Right lobe of liver (tissue), 6 donors: Measurements from ENCODE around the gene PCLO. TPM values are rescaled to one million over a fixed set of nuclear protein-coding genes. Genes with fewer than 3 reads are reported as not detected.
"Not testable (repeated sequence)": the region's sequence is repeated elsewhere in the genome, so short reads cannot be mapped to it uniquely, and the experiment has no call there.

Experiments used
- ATAC-seq, 4 donors: fragments of 200-7000 bp; cut with Tn5 transposase; one replicate each; pipeline ENCODE4 v1.9.1; 2020; ENCODE audit warnings: mild to moderate bottlenecking in 4 of 4, moderate library complexity in 4 of 4
- DNase-seq, 3 donors: peaks; one replicate each; pipeline ENCODE4 v3.0.0-alpha.2; 2020
- H3K27ac ChIP-seq, 3 donors: fragments of 200-600 bp; one replicate each; pipeline ENCODE4 v1.8.0; 2022
- H3K27me3 ChIP-seq, 2 donors: fragments of 200-600 bp; one replicate each; pipeline ENCODE4 v1.8.0; 2022
- H3K36me3 ChIP-seq, 4 donors: fragments of 200-600 bp; sonication (generic) in 1 of 4; one replicate each; pipeline versions ENCODE4 v1.5.1 to v1.8.0; 2017 to 2022; ENCODE audit warnings: control low read depth in 1 of 4
- H3K4me1 ChIP-seq, 4 donors: fragments of 200-600 bp; sonication (generic) in 1 of 4; one replicate each; pipeline versions ENCODE4 v1.5.1 to v1.8.0; 2017 to 2022; ENCODE audit warnings: control low read depth in 1 of 4
- H3K4me3 ChIP-seq, 3 donors: fragments of 200-600 bp; one replicate each; pipeline ENCODE4 v1.8.0; 2022
- H3K9me3 ChIP-seq, 4 donors: fragments of 200-600 bp; sonication (generic) in 1 of 4; one replicate each; pipeline versions ENCODE4 v1.5.1 to v1.8.0; 2017 to 2022; ENCODE audit warnings: control low read depth in 1 of 4
- POLR2A ChIP-seq: fragments of 450-650 bp; IDR thresholded peaks from one replicate; pipeline ENCODE4 v1.6.1; 2017; ENCODE audit warnings: antibody characterized with exemption, mild to moderate bottlenecking
- WGBS: methylation state at CpG from one replicate; pipeline ENCODE4 v1.1.6; 2018; ENCODE audit warnings: low coverage, low lambda C conversion rate; ENCODE audit not compliant: insufficient coverage; ENCODE audit errors: missing lambda C conversion rate; 5-methylcytosine and 5-hydroxymethylcytosine counted together
- intact Hi-C, 2 donors: fragments of 100-400 bp; cut with DNase I; formaldehyde crosslinking; loops; one replicate each; pipeline versions ENCODE4 v1.11.2 to v1.14.1; 2022
- total RNA-seq, 6 experiments: library from RNA; depleted of rRNA in 2 of 6; stranded (reverse); fragments of >200 nt in 2 of 6; fragmentation: NEBNext Ultra II Directional in 3 of 6; extraction: Animal tissue kit (Norgen Biotek cat#: 25700) in 3 of 6; gene quantifications; one replicate each; pipeline versions ENCODE4 v1.1.0 to v1.2.4, GENCODE V29; 2016 to 2023
- TF ChIP-seq, protein P1 (sequence below), 4 donors: fragments of 200-600 bp in 3 of 4; fragments of 450-650 bp in 1 of 4; IDR thresholded peaks; one replicate each; pipeline versions ENCODE4 v1.5.1 to v1.8.0; 2016 to 2022; ENCODE audit warnings: antibody characterized with exemption in 4 of 4, mild to moderate bottlenecking in 2 of 4
- donor health status: DM: no; HTN: yes; CAD: no.
- donor health status: DM: no; HTN: no; CAD: no.
- donor health status: DM: no; HTN: no; CAD: no.
- donor health status: DM: no; HTN: yes; CAD: no.
- donor health status: DM: no; HTN: yes; CAD: no.

The PCLO gene
- total RNA-seq, 6 experiments from 2014 or later, result 0.22 to 1.1 (median 0.33) TPM

DNA sequence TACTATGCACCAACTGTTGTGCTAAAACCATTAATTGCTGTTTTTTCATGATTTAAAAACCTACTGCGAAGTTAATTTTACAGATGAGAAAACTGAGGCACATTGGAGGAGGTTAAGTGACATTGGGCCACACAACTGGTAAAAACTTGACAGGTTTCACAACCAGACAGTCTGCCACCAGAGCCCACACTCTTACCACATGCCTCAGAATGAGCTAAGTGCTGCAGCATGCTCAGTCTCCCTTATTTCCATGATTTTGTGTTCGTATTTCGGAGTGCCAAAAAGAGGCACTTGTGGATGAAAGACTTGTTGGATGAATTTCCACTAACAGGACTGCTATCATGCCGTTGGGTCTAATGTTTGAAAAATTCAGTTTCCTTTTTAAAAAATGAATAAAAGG is 77.4 kb downstream of the PCLO start:
- no peaks in the 10 kb centered on the region for H3K9me3 ChIP-seq

DNA sequence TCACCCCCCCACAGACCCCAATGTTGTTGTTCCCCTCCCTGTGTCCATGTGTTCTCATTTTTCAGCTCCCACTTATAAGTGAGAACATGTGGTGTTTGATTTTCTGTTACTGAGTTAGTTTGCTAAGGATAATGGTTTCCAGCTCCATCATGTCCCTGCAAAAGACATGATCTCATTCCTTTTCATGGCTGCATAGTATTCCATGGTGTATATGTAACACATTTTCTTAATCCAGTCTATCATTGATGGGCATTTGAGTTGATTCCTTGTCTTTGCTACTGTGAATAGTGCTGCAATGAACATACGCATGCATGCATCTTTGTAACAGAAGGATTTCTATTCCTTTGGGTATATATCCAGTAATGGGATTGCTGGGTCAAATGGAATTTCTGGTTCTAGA is 82.8 kb downstream of the PCLO start:
- 83% methylated on average over 1 of the region's 1 CpG for WGBS
- DNase-seq, H3K36me3 ChIP-seq, H3K4me1 ChIP-seq, H3K27ac ChIP-seq, H3K27me3 ChIP-seq, intact Hi-C loops, ATAC-seq, H3K9me3 ChIP-seq, H3K4me3 ChIP-seq: not testable (repeated sequence)

More for the DNA sequence above, 77.4 kb downstream of the PCLO start:
- ATAC-seq (no peak), DNase-seq (no peak)
- no peak for TF ChIP-seq POLR2A
- TF ChIP-seq, protein P1, sequence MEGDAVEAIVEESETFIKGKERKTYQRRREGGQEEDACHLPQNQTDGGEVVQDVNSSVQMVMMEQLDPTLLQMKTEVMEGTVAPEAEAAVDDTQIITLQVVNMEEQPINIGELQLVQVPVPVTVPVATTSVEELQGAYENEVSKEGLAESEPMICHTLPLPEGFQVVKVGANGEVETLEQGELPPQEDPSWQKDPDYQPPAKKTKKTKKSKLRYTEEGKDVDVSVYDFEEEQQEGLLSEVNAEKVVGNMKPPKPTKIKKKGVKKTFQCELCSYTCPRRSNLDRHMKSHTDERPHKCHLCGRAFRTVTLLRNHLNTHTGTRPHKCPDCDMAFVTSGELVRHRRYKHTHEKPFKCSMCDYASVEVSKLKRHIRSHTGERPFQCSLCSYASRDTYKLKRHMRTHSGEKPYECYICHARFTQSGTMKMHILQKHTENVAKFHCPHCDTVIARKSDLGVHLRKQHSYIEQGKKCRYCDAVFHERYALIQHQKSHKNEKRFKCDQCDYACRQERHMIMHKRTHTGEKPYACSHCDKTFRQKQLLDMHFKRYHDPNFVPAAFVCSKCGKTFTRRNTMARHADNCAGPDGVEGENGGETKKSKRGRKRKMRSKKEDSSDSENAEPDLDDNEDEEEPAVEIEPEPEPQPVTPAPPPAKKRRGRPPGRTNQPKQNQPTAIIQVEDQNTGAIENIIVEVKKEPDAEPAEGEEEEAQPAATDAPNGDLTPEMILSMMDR (IDR thresholded peaks at IDR 0.05), result no peak
- 78% methylated on average over 4 of the region's 4 CpGs for WGBS
- intact Hi-C loops, result no loop called here
- H3K36me3 ChIP-seq, result no peaks in the 10 kb centered on the region
- no peaks in the 10 kb centered on the region for H3K4me1 ChIP-seq
- no peak overlapping the region for H3K27ac ChIP-seq
- H3K27me3 ChIP-seq, result no peaks in the 10 kb centered on the region
- no peak overlapping the region for H3K4me3 ChIP-seq

DNA sequence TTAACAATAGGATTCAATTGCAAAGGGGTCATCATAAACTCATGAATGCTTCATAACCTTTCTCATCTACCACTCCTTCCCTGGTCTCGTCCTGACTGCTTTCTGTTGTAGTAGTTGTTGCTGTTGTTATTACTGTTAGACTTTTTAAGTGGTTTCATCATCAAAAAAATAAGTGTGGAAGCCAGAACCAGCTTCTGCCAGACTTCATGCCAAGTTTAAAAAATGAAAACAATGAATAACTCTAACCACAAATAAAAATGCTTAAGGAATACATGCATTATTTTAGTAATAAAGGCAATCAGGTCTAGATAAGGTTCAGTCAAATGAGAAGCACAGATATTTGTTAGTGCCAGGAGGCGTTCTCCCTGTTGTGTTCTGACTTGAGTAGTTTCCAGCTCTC is 85.4 kb downstream of the PCLO start:
- Histone ChIP-seq H3K36me3 (no peaks in the 10 kb centered on the region), H3K4me1 (no peaks in the 10 kb centered on the region), H3K9me3 (no peaks in the 10 kb centered on the region), H3K27ac (no peak overlapping the region), H3K27me3 (no peaks in the 10 kb centered on the region), H3K4me3 (no peak overlapping the region)
- intact Hi-C loops, result no loop called here
- whole genome bisulfite sequencing, result 28% methylated on average over 2 of the region's 2 CpGs
- DNase-seq, result no peak
- no peak for ATAC-seq
- no peak for TF ChIP-seq POLR2A
- TF ChIP-seq, protein P1 (IDR thresholded peaks at IDR 0.05), result no peak

DNA sequence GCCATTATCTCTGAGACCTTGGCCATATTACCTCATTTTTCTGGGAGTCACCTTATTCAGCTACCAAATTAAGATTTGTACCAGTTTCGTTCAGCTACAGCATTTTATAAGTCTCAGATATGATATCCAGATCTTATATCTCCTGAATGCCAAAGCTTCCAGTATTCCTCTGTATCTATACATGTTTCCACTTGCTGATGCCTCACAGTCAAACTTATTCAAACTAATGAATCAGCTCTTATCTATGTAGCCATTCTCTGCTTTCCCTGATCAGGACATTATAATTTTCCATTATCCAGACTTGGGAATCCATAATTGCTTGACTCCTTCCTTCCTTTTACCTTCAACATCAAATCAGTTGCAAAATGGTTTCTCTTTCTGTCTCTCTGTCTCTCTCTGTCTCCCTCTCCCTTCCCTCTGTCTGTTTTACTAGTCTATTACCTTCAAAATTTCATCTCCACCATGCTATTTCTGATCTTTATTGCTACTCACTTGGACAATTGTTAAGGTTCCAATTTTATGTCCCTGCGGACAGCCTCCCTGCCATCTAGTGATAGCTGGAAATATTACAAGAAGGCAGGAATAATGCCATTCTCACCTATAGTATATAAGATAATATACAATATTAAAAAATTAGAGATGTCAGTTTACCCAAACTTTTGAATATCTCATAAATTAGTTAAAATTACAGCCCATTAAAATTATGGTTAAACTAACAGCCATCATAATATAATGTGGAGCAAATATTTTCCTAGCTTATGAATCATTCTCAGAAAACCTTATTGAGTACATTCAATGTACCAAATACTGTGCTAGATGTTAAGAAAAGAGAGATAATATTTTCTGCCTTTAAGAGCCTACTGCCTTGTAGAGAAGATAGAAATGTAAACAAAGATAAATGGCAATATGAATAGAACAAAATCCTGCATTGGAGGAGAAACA is 89.8 kb downstream of the PCLO start:
- Histone ChIP-seq H3K27ac (no peak overlapping the region), H3K4me3 (no peak overlapping the region), H3K36me3 (no peaks in the 10 kb centered on the region), H3K4me1 (no peaks in the 10 kb centered on the region), H3K27me3 (no peaks in the 10 kb centered on the region), H3K9me3 (no peaks in the 10 kb centered on the region)
- intact Hi-C loops, result no loop called here
- DNase-seq (no peak), ATAC-seq (no peak)
- TF ChIP-seq, protein P1 (IDR thresholded peaks at IDR 0.05), result no peak
- no peak for TF ChIP-seq POLR2A
- 55% methylated on average over 2 of the region's 2 CpGs for WGBS

DNA sequence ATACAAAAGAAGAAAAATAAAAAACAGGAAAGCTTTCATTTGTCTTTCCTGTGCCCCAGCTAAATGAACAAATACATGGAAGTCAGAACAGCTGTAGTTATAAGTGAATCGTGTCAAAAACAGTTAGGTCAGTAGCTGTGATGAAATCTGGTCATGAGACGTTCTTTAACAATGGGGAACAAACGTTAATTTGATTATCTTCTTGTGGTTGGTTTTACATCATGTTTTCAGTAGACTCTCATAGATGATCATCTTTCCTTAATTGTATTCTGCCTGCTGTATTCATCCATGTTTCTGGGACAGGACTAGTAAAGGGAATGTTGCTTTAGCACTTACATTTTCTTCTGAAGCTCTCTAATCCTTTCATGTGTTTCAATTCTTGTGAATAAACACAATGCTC is 97.0 kb downstream of the PCLO start:
- no peak for DNase-seq
- no peak overlapping the region for H3K27ac ChIP-seq
- no peaks in the 10 kb centered on the region for H3K27me3 ChIP-seq
- no peaks in the 10 kb centered on the region for H3K4me1 ChIP-seq
- no peaks in the 10 kb centered on the region for H3K36me3 ChIP-seq
- no peak overlapping the region for H3K4me3 ChIP-seq
- intact Hi-C loops, result no loop called here
- no peaks in the 10 kb centered on the region for H3K9me3 ChIP-seq
- no peak for ATAC-seq
- 35% methylated on average over 3 of the region's 3 CpGs for WGBS
- TF ChIP-seq, protein P1 (IDR thresholded peaks at IDR 0.05), result no peak
- no peak for TF ChIP-seq POLR2A
